ENCODE measurements around the gene CNP. TPM values are rescaled to one million over a fixed set of nuclear protein-coding genes. Genes with fewer than 3 reads are reported as not detected.

Gene CNP
- total and polyA plus RNA-seq, 10 of the 15 experiments (the other 5 are each of a cell fraction or from before 2014, with no cell fraction given), result 1.8 to 60.7 (median 31.4) TPM

- TF ChIP-seq, protein P1, sequence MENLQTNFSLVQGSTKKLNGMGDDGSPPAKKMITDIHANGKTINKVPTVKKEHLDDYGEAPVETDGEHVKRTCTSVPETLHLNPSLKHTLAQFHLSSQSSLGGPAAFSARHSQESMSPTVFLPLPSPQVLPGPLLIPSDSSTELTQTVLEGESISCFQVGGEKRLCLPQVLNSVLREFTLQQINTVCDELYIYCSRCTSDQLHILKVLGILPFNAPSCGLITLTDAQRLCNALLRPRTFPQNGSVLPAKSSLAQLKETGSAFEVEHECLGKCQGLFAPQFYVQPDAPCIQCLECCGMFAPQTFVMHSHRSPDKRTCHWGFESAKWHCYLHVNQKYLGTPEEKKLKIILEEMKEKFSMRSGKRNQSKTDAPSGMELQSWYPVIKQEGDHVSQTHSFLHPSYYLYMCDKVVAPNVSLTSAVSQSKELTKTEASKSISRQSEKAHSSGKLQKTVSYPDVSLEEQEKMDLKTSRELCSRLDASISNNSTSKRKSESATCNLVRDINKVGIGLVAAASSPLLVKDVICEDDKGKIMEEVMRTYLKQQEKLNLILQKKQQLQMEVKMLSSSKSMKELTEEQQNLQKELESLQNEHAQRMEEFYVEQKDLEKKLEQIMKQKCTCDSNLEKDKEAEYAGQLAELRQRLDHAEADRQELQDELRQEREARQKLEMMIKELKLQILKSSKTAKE (IDR thresholded peaks at IDR 0.05; ENCODE audit: low read depth, poor library complexity, severe bottlenecking), result no peak
- TF ChIP-seq NFYA (IDR thresholded peaks at IDR 0.05; ENCODE audit: borderline replicate concordance, low read depth, low read length) (no peak), CREB1 (IDR thresholded peaks at IDR 0.05; ENCODE audit: low read depth) (peak; percentile 65), KDM1A (IDR thresholded peaks at IDR 0.05; ENCODE audit: borderline replicate concordance) (no peak), POLR2AphosphoS5 (IDR thresholded peaks at IDR 0.05; ENCODE audit: low read length) (peak; percentile 77), RCOR1 (conservative IDR thresholded peaks at IDR 0.05; ENCODE audit: low read depth, low read length) (0 out of 2 replicates have a peak, but pooled peaks have one; percentile 20), CEBPB (IDR thresholded peaks at IDR 0.05; ENCODE audit: borderline replicate concordance in 1 of 2, low read depth in 2 of 2, low read length in 2 of 2) (no peak), USF2 (IDR thresholded peaks at IDR 0.05; ENCODE audit: borderline replicate concordance, low read depth, low read length) (no peak), SP1 (IDR thresholded peaks at IDR 0.05; ENCODE audit: low read depth, low read length) (peak; percentile 28), ZNF24 (IDR thresholded peaks at IDR 0.05) (0 out of 2 replicates have a peak, but pooled peaks have one; percentile 12), MYB (IDR thresholded peaks at IDR 0.05; ENCODE audit: borderline replicate concordance, low read depth, low read length) (no peak), BHLHE40 (IDR thresholded peaks at IDR 0.05; ENCODE audit: borderline replicate concordance in 1 of 2, low read depth in 2 of 2, low read length in 1 of 2) (peak; percentile 61 to 70; a peak in 2 of 4 replicates), HDGF (IDR thresholded peaks at IDR 0.05) (no peak), RB1 (IDR thresholded peaks at IDR 0.05; ENCODE audit: borderline replicate concordance) (peak; percentile 96), ATF7 (IDR thresholded peaks at IDR 0.05; ENCODE audit: low read depth) (no peak), YY1 (IDR thresholded peaks at IDR 0.05; ENCODE audit: low read depth, low read length) (peak; percentile 80; the same call in 1 of the 2 replicates), MXI1 (IDR thresholded peaks at IDR 0.05; ENCODE audit: low read depth, low read length) (no peak), RELA (IDR thresholded peaks at IDR 0.05; ENCODE audit: borderline replicate concordance, partially characterized antibody) (peak; percentile 27), NRF1 (conservative IDR thresholded peaks at IDR 0.05; ENCODE audit: low read depth, low read length) (no peak)
- TF ChIP-seq, protein P2, sequence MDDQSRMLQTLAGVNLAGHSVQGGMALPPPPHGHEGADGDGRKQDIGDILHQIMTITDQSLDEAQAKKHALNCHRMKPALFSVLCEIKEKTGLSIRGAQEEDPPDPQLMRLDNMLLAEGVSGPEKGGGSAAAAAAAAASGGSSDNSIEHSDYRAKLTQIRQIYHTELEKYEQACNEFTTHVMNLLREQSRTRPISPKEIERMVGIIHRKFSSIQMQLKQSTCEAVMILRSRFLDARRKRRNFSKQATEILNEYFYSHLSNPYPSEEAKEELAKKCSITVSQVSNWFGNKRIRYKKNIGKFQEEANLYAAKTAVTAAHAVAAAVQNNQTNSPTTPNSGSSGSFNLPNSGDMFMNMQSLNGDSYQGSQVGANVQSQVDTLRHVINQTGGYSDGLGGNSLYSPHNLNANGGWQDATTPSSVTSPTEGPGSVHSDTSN (IDR thresholded peaks at IDR 0.05; ENCODE audit: insufficient replicate concordance, low read depth, low read length), result peak; percentile 24
- TF ChIP-seq, protein P3, sequence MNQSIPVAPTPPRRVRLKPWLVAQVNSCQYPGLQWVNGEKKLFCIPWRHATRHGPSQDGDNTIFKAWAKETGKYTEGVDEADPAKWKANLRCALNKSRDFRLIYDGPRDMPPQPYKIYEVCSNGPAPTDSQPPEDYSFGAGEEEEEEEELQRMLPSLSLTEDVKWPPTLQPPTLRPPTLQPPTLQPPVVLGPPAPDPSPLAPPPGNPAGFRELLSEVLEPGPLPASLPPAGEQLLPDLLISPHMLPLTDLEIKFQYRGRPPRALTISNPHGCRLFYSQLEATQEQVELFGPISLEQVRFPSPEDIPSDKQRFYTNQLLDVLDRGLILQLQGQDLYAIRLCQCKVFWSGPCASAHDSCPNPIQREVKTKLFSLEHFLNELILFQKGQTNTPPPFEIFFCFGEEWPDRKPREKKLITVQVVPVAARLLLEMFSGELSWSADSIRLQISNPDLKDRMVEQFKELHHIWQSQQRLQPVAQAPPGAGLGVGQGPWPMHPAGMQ (IDR thresholded peaks at IDR 0.05; ENCODE audit: borderline replicate concordance), result no peak
- TF ChIP-seq, protein P4, sequence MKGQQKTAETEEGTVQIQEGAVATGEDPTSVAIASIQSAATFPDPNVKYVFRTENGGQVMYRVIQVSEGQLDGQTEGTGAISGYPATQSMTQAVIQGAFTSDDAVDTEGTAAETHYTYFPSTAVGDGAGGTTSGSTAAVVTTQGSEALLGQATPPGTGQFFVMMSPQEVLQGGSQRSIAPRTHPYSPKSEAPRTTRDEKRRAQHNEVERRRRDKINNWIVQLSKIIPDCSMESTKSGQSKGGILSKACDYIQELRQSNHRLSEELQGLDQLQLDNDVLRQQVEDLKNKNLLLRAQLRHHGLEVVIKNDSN (IDR thresholded peaks at IDR 0.05; ENCODE audit: borderline replicate concordance, extremely low read length, insufficient read depth, low read depth, low read length), result no peak
These were observed 53.2 kb downstream of the CNP start, which contains the start of gene NKIRAS2 (continued) for GRCh38 chr17:42019509-42020404.
